Measurements from ENCODE around the gene INO80C.

- TF ChIP-seq EZH2phosphoT487 (IDR thresholded peaks at IDR 0.05; ENCODE audit: low read length) (no peak), CTCF (IDR thresholded peaks at IDR 0.05; ENCODE audit: low read length) (no peak), EZH2 (optimal IDR thresholded peaks at IDR 0.05; ENCODE audit: low read depth, low read length) (no peak)
Measured at GRCh38 chr18:35508030-35508429, 10.3 kb upstream of the INO80C start.
